GM19239 (cell line): ENCODE data around the gene ZNF20.

Experiments used
- DNase-seq: peaks from one replicate; pipeline ENCODE4 v3.0.0; 2011; ENCODE audit warnings: low spot score; ENCODE audit not compliant: insufficient read length
- FAIRE-seq: peaks from 2 replicates; lab custom pipeline; 2011; peaks lifted over from hg19 to GRCh38; lab: Jason Lieb, UNC

ZNF20 gene

DNA sequence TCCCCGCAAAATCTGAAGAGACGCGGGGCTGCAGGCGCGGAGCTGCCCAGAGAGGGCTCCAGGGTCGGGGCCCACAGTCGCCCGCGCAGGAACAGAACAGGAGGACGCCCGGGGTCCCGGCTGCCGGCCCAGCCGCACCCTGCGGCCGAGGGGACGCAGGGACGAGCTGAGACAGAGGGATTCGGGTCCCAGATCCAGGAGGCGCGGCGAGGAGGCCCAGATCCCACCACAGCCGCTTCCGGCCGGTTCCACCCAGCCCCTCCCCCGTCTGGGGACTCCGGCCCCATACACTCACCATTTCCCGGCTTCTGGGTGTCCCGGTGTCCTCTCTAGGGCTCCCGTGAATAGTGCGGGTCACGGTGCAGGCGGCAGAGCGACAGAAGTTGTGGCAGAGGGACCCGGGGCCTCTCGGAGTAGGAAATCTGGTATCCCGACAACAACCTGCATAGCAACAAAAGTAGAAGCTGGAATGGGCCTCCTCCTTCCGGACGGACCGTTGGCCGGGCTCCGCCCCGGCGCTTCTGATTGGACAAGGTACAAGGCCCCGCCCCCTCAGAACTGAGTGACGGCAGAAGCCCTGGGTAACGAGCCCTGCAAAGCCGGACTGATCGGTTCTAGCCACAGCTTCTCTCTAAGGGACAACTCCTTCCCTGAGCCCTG lies at the start of gene ZNF20:
Gene ZNF20, minus strand, starts transcription at position 466 of the 660 bp plus-strand sequence. Its CDS starts 168 bp downstream, at position 298.
- peak; percentile 85 for DNase-seq
- no peak for FAIRE-seq

DNA sequence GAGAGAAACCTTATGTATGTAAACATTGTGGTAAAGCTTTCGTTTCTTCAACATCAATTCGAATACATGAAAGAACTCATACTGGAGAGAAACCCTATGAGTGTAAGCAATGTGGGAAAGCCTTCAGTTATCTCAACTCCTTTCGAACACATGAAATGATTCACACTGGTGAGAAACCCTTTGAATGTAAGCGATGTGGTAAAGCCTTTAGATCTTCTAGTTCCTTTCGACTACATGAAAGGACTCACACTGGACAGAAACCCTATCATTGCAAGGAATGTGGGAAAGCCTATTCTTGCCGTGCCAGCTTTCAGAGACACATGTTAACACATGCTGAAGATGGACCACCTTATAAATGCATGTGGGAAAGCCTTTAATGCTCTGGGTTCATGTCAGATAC lies 47.5 kb upstream of the ZNF20 start:
- DNase-seq = no peak
- FAIRE-seq = no peak

DNA sequence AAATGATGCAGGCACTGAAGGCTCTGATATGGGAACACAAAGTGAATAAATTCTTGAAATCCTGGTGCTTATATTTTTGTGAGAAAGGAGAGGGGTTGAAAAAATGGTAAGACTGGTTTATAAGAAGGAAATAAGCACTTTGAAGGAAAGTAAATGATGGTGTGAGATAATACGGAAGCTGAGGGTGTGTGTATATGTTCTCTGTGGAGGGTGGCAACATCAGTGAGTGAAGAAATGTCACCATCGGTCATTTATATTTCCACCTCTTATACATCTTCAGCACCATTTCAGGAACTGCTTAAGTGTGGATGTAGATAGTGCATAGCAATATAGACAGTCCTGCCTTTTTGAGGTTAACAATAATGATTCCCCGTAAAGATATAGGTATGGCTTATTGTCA lies 40.2 kb upstream of the ZNF20 start:
- no peak for FAIRE-seq
- no peak for DNase-seq

DNA sequence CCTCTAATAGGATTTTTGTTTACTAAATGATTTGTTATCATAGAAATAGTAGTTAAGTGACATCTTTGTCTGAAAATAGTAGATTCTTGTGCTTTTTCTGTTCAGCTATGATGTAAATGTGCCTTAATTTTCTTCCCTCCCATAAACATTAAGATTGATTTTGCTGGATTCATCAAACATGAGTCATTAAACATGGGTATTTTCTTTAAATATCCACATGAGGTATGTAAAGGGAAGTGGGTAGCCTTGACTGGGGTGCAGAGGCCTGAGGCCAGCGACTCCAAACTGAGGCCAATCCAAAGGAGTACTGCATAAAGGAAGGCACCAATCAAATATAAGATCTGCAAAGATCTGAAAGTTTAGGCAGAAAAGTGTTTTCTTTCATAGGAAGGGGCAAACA lies 26.5 kb upstream of the ZNF20 start:
- no peak for DNase-seq
- FAIRE-seq = no peak

DNA sequence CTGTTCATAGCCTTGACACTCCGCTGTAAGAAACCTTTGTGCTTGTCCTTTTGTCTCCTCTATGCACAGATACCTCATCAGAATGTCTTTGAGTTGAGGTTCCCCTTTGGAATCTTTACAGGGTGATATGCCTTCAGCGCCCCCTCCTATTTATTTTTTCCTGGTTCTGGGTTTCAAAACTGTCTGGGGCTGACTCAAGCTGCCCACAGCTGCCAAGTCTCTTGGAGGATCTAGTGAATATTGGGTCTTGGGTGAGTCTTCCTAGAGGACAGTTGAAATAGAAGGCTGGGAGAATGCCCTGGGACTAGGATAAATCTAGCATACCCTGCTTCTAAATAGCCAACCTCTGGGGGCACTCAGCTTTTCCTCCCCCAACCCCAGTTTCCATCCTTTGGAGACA lies 23.7 kb upstream of the ZNF20 start:
- DNase-seq (no peak), FAIRE-seq (no peak)

DNA sequence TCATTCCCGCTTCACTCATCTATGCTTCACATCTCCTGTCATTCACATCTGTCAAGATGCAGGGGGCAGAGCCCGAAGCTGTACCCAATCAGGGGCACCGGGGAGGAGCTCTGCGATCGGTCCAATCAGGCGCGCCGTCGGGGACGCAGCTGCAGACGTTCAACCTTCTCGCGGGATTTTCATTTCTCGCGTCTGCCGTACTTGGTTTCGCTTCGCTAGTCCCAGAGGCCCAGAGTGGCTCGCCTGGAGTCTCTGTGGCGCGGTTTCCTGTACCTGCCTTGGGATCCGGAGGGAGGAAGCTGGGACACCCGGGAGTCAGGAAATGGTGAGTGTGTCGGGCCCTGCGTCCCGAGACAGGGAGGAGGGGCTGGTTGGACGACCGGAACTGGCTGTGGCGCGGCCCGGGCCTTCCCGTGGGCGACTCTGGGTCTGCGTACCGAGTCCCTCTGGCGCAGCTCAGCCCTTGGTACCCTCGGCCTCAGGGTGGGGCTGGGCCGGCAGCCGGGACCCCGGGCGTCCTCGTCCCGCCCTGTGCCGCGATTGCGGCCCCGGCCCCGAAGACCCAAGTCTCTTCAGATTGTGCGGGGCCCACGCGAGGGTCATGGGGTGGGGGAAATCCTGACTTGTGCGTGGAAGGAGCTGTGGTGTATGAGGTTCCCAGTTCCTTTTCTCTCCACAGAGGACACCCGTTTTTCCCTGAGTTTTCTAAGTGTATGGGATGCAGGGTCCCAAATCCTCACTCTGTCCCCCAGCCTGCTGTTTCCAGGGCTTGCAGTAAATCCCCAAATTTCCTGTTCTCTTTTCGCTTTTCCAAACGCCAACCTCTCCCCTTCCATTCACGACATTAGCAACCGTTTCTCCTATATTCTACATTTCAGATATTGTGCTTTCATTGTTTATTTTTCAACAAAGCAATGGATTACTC lies 23.0 kb upstream of the ZNF20 start, which contains the start of gene ZNF136:
Gene ZNF136, plus strand, starts transcription at position 215 of the 925 bp plus-strand sequence. Its CDS starts 108 bp downstream, at position 323.
- FAIRE-seq = peak; percentile 97
- peak; percentile 95 for DNase-seq

DNA sequence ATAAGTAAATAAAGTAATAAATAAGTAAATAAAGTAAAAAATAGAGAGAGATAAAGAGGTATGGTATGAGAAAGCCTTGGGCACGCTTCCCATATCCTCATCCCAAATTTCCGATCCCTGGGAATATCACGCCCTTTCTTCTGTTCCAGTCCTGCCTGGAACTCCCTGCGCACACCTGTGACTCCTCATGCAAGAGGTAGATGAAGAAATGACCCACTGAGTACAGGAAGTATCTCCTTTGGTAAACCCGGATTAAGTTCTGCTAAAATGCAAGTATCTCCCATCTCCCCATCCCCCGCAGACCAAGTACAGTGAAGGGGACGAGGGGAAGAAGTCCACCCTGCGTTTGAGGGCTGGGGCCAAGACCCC lies 22.3 kb upstream of the ZNF20 start:
- FAIRE-seq (no peak), DNase-seq (no peak)

DNA sequence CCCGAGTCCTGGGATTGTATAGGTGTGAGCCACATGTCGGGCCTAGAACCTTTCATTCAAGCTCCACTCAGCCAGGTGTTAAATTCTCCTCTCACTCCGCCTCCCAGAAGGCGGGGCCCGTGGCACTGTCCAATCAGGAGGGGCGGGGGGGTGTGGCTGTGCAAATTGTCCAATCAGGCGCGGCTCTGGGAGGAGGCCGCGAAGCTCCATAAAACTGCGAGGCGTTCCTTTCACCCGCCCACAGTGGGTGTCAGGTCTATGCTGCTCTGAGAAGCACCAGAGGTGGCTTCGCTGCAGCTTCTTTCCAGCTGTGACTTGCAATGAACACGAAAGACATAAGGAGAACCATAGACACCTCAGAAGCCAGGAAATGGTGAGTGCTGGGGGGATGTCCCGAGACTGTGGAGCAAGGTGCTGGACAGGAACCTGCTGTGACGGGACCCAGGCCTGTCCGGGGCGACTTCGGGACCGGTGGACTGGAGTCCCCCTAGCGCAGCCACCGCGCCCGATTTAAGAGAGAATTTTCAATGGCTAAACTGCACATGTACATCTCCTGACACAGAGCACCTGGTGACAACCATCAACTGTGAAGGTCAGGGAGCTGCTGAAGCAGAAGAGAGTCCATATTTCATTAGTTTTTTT lies 19.7 kb upstream of the ZNF20 start:
- FAIRE-seq (no peak), DNase-seq (no peak)

DNA sequence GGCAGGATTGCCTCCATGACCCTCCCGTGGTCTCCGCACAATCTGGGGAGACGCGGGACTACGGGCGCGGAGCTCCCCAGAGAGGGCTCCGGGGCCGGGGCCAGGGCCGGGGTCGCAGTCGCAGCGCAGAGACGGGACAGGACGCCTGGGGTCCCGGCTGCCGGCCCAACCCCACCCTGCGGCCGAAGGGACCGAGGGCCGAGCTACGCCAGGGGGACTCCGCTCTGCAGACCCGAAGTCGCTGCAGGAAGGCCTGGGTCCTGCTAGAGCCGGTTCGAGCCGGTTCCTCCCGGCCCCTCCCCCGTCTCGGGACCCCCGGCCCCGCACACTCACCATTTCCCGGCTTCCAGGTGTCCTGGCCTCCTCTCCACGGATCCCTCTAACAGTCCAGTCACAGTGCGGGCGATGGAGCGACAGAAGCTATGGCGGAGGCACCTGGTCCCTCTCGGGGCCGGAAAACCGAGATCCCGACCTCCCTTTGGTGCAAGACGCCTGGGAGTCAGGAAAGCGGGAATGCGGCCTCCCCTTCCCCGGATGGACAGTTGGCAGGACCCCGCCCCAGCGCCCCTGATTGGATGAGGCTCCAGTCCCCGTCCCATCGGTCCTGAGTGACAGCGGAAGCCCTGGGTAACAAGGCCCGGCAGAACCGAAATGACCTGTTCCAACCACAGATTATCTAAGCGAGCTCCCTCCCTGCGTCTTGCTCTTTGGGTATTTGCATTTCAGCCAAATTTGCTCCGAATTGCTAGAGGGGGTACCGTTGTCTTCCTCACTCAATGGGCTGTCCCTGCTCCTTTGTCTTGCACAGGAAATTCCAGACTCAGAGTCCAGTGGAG lies 16.3 kb upstream of the ZNF20 start, which contains the start of gene ZNF625:
Gene ZNF625, minus strand, starts transcription at position 512 of the 836 bp plus-strand sequence. Its CDS starts 176 bp downstream, at position 336.
- DNase-seq = peak; percentile 69
- FAIRE-seq = peak; percentile 79

DNA sequence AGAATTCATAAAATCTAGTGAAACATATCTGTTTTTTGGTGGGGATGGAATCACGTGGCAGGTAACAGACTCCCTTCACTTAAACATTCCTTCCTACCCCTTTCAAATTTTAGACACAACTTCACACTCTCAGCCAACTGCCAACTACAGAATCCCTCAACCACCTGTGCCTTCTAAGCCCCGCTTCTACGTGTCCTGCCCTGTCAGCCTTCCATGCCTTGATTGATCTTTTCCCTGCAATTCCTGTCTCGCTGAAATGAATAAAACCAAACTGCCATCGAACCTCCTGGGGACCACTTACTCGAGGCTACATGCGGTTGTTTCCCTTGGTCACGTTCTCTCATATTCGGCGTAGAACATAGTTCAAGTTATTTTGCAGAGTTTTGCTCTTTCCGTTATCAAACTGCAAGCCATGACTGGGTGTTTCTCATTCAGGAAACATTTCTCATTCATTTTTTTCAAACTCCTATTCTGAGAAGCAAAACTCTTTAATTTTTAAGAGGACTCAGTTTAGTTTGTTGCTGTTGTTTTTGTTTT lies 15.2 kb upstream of the ZNF20 start:
- DNase-seq (no peak), FAIRE-seq (no peak)

DNA sequence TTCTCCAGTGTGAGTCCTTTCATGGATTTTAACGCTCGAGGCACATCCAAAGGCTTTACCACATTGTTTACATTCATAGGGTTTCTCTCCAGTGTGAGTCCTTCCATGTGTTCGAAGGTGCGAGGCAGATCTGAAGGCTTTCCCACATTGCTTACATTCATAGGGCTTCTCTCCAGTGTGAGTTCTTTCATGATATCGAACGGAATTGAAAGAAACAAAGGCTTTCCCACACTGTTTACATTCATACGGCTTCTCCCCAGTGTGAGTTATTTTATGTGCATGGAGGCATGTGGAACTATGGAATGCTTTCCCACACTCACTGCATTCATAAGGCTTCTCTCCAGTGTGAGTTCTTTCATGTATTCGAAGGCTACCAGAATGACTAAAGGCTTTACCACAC lies 5.2 kb upstream of the ZNF20 start:
- no peak for FAIRE-seq

DNA sequence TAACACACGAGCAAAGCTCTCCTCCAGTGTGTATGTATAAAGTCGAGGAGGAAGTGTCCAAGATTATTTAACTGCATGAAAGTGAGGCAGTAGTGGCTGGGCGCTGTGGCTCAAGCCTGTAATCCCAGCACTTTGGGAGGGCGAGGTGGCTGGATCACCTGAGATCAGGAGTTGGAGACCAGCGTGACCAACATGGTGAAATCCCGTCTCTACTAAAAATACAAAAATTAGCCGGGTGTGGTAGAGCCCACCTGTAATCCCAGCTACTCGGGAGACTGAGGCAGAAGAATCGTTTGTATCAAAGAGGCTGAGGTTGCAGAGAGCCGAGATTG lies 1.2 kb upstream of the ZNF20 start:
- no peak for DNase-seq
- no peak for FAIRE-seq

More for the DNA sequence above, 5.2 kb upstream of the ZNF20 start:
- DNase-seq = no peak

DNA sequence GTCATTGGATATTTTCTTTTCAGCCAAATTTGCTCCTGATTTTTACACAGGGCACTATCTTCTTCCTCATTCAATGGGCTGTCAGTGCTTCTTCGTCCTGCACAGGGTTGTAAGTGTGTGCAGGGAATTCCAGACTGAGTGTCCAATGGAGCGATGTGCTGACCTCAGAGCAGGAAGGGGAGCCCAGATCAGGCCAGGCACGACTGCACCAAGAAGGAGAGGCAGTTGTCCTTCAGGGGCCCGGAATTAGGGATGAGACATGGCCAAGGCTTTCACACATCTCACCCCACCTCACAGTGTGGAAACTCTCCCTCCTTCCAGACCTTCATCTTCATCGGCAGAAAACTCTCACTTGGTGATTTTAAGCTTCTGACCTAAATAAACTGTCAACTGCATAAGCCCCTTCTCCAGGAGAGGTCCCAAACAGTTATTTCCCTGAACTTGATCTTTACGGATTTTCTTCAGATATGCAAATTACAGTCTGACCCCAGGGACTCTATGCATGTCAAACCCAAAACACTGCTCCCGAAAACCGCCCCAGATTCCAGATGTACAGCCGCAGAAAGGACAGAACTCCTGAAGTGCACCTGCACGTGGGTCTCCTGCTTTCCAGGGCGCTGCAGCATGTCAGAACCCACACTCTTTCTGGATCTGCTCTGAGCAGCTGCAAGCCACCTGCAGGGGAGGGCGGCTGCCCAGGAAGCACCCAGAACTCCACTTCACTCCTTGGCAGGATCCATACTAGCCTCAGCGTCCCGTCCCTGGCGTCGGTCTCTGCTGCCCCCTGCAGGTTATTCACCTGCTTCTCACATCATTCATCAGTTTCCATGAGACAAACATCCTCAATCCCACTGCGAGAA lies 625 bp upstream of the ZNF20 start:
- FAIRE-seq = peak; percentile 94
- peak; percentile 54 for DNase-seq

DNA sequence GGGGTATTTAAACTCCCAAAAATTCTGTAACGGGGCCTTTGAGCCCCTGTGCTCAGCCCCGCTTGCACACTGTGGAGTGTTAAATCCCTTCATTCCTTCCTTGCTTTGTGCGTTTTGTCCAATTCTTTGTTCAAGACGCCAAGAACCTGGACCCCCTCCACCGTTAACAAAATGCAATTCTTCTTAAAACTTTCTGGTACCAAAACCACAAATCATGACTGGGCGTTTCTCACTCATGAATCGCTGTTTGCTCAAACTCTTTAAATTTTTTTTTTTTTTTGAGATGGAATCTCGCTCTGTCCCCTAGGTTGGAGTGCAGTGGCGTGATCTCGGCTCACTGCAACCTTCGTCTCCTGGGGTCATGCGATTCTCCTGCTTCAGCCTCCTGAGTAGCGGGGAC lies 881 bp downstream of the ZNF20 start:
- no peak for DNase-seq
- no peak for FAIRE-seq

DNA sequence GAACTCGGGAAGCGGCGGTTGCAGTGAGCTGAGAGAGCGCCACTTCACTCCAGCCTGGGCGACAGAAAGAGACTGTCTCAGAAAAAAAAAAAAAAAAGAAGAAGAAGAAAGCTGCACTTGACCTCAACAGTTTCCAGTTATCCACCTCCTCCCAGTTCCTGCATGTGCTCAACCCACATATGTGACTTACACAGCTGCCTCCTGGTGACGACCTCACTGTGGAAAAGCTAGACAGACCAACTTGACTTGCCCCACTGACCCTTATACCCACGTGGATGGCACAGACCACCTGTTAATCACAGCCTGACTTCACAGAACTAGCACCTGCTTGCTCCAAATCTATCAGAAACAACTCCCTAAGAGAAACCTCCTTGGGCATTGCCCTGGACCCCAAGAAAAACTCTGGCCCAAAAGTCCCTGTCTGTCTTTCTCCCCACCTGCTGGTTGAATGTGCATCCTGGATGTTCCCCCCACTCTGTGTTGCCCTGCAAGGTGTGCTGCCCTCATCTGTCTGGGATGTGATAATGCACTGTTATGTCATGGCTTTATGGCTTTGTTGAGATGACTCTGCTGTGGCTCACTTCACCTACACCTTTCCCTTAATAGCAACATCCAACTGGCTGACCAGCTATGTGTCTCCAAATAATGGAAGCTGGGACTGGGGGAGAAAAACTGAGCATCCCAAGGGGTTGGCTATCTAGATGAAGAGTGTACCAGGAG lies 2.8 kb downstream of the ZNF20 start:
- DNase-seq (no peak), FAIRE-seq (no peak)

DNA sequence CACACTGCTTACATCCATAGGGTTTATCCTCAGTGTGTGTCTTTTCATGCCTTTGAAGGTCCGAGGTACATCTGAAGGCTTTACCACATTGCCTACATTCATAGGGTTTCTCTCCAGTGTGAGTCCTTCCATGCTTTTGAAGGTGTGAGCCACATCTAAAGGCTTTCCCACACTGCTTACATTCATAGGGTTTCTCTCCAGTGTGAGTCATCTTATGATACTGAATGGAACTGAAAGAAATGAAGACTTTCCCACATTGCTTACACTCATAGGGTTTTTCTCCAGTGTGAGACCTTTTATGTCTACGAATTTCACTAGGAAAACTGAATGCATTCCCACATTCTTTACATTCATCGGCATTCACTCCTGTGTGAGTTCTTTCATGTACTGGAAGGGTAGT lies 7.1 kb downstream of the ZNF20 start:
- FAIRE-seq (no peak), DNase-seq (no peak)

DNA sequence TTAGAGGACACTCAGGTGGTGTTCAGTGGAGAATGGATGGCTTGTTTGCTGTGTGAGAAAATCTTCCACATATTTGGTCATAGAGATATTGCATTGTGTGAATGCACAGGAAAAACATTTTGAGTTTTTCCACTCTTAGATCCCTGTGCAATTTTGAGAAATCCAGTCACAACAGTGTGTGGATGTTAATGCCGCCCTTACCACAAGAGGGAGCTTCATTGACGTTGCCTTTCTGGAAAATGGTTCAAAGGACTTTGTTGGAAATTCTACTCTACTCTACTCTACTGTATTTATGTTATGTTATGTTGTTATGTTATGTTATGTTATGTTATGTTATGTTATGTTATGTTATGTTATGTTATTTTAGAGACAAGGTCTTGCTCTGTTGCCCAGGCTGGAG lies 13.4 kb downstream of the ZNF20 start:
- DNase-seq = no peak
- FAIRE-seq = no peak
